Gastrocnemius medialis (tissue), 4 donors: ENCODE measurements around the gene PEAK1. TPM values are rescaled to one million over a fixed set of nuclear protein-coding genes. Genes with fewer than 3 reads are reported as not detected.
"Not testable (repeated sequence)": the region's sequence is repeated elsewhere in the genome, so short reads cannot be mapped to it uniquely, and the experiment has no call there.

Source experiments
- ATAC-seq, 2 donors: fragments of 150-250 bp; one replicate each; pipeline ENCODE4 v1.9.1; 2016
- DNase-seq, 2 donors: peaks; one replicate each; pipeline ENCODE4 v3.0.0-alpha.2; 2019
- H3K27ac ChIP-seq, 4 donors: fragments of 200-600 bp; sonication (generic); 1 replicate in 1 of 4; 2 replicates in 3 of 4; pipeline ENCODE4 v1.5.1; 2016 to 2018; ENCODE audit warnings: mild to moderate bottlenecking in 2 of 4, moderate library complexity in 1 of 4
- H3K27me3 ChIP-seq, 3 donors: fragments of 200-600 bp; sonication (generic) in 2 of 3; 1 replicate in 1 of 3; 2 replicates in 2 of 3; pipeline versions ENCODE4 v1.5.1 to v1.6.0; 2016 to 2019; ENCODE audit warnings: mild to moderate bottlenecking in 1 of 3, moderate library complexity in 1 of 3
- H3K36me3 ChIP-seq, 2 donors: fragments of 200-600 bp; sonication (generic) in 1 of 2; one replicate each; pipeline ENCODE4 v1.5.1; 2017 to 2018
- H3K4me1 ChIP-seq, 2 donors: fragments of 200-600 bp; sonication (generic) in 1 of 2; one replicate each; pipeline ENCODE4 v1.5.1; 2016 to 2017; ENCODE audit warnings: mild to moderate bottlenecking in 2 of 2
- H3K4me3 ChIP-seq, 4 donors: fragments of 200-600 bp; sonication (generic) in 3 of 4; 1 replicate in 1 of 4; 2 replicates in 3 of 4; pipeline ENCODE4 v1.5.1; 2016 to 2019; ENCODE audit warnings: mild to moderate bottlenecking in 2 of 4
- H3K9me3 ChIP-seq, 3 donors: fragments of 200-600 bp; sonication (generic) in 2 of 3; 1 replicate in 1 of 3; 2 replicates in 2 of 3; pipeline ENCODE4 v1.5.1; 2016 to 2019
- POLR2A ChIP-seq, 2 donors: fragments of 450-650 bp; IDR thresholded peaks; one replicate each; pipeline ENCODE4 v1.6.1; 2017; ENCODE audit warnings: antibody characterized with exemption in 2 of 2, mild to moderate bottlenecking in 2 of 2, moderate library complexity in 2 of 2
- in situ Hi-C, 4 donors: fragments of 200-750 bp; cut with MboI; loops; one replicate each; pipeline versions ENCODE4 v1.15.0 to v1.8.0; 2017; ENCODE audit warnings: low sequenced_read_pairs in 4 of 4
- intact Hi-C: fragments of 100-400 bp; cut with DNase I; formaldehyde crosslinking; loops from one replicate; pipeline ENCODE4 v1.15.1; 2023; ENCODE audit warnings: low total_unique reads
- total RNA-seq, 4 donors: library from RNA; depleted of rRNA; stranded (reverse); fragments of >200 nt; gene quantifications; one replicate each; pipeline versions ENCODE4 v1.1.0 to v1.2.3, GENCODE V29; 2016
- TF ChIP-seq, protein P1 (sequence below), 5 experiments: fragments of 450-650 bp in 3 of 5; fragments of 200-600 bp in 2 of 5; sonication (generic) in 2 of 5; IDR thresholded peaks in 4 of 5; conservative IDR thresholded peaks in 1 of 5; 1 replicate in 4 of 5; 2 replicates in 1 of 5; pipeline ENCODE4 v1.5.1; 2016 to 2019; ENCODE audit warnings: antibody characterized with exemption in 5 of 5, mild to moderate bottlenecking in 3 of 5, moderate library complexity in 3 of 5

PEAK1 gene
- total RNA-seq, 4 donors from 2014 or later = 17.8 to 21.9 (median 20.8) TPM

DNA sequence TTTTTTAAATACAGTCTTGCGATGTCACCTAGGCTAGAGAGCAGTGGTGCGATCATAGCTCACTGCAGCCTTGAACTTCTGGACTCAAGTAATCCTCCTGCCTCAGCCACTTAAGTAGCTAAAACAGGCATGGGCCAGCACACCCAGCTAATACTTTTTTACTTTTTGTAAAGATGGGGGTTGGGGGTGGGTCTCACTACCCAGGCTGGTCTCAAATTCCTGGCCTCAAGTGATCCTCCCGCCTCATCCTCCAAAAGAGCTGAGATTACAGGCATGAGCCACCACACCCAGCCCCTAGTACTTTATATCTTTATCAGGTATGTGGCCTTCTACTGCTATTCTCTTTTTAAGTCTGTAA lies 8.3 kb downstream of the PEAK1 start:
- Histone ChIP-seq H3K27ac (no peak overlapping the region), H3K9me3 (no peaks in the 10 kb centered on the region), H3K27me3 (no peaks in the 10 kb centered on the region), H3K36me3 (no peaks in the 10 kb centered on the region), H3K4me3 (no peak overlapping the region), H3K4me1 (peaks cover 39 to 45% of the 10 kb centered on the region in 2 donors)
- TF ChIP-seq, protein P1, sequence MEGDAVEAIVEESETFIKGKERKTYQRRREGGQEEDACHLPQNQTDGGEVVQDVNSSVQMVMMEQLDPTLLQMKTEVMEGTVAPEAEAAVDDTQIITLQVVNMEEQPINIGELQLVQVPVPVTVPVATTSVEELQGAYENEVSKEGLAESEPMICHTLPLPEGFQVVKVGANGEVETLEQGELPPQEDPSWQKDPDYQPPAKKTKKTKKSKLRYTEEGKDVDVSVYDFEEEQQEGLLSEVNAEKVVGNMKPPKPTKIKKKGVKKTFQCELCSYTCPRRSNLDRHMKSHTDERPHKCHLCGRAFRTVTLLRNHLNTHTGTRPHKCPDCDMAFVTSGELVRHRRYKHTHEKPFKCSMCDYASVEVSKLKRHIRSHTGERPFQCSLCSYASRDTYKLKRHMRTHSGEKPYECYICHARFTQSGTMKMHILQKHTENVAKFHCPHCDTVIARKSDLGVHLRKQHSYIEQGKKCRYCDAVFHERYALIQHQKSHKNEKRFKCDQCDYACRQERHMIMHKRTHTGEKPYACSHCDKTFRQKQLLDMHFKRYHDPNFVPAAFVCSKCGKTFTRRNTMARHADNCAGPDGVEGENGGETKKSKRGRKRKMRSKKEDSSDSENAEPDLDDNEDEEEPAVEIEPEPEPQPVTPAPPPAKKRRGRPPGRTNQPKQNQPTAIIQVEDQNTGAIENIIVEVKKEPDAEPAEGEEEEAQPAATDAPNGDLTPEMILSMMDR (IDR thresholded peaks at IDR 0.05 in 4 of 5, conservative IDR thresholded peaks at IDR 0.05 in 1 of 5) = no peak
- no peak for TF ChIP-seq POLR2A (IDR thresholded peaks at IDR 0.05)
- no peak for DNase-seq
- ATAC-seq = no peak
- intact Hi-C loops = no loop called here
- in situ Hi-C loops = no loop called here

DNA sequence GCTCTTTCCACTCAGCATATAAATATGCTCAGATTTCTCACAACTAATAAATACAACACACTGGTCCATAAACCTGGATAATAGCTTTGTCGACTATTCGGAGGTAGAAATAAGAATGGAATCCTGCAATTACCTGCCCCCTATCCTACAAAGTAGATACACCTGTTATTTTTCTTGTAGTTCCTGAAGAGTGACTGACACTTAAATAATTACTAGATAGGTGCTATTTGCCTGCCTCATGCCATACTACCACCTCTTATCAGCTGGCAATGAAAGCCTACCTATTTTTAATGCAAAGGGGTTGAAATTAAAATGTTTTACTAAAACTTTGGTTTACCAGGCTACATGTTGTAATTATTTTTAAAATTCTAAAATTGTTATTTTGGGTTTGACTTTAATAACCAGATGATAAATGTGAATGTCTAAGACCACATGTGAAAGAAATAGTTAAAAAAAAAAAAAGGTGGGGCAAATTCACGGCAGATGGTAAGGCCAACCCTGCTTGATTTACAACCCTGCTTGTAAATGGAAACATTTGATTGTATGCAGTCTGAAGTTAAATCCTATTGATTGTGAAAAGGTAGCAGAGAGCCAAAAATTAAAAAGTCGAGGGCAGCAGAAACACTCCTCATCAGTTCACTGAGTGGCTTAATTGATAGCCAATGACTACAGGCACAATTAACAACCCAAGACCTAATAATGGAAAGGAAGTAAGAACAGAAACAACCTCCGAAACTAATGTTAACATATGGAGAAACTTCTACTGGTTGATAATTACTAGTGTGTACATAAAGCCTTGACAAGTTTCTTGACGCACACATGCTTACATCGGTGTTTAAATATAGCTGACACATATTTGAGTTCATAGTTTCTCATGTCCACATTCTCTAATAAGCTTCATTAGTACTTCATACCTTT lies 8.9 kb downstream of the PEAK1 start:
- H3K9me3 ChIP-seq = no peaks in the 10 kb centered on the region
- H3K4me3 ChIP-seq = no peak overlapping the region
- intact Hi-C loops = no loop called here
- TF ChIP-seq, protein P1 (IDR thresholded peaks at IDR 0.05 in 4 of 5, conservative IDR thresholded peaks at IDR 0.05 in 1 of 5) = no peak
- no peak for TF ChIP-seq POLR2A (IDR thresholded peaks at IDR 0.05)
- DNase-seq (no peak), ATAC-seq (no peak)
- H3K27ac ChIP-seq = no peak overlapping the region
- H3K27me3 ChIP-seq = no peaks in the 10 kb centered on the region
- in situ Hi-C loops = no loop called here
- no peaks in the 10 kb centered on the region for H3K36me3 ChIP-seq
- peaks cover 33 to 39% of the 10 kb centered on the region in 2 donors for H3K4me1 ChIP-seq

DNA sequence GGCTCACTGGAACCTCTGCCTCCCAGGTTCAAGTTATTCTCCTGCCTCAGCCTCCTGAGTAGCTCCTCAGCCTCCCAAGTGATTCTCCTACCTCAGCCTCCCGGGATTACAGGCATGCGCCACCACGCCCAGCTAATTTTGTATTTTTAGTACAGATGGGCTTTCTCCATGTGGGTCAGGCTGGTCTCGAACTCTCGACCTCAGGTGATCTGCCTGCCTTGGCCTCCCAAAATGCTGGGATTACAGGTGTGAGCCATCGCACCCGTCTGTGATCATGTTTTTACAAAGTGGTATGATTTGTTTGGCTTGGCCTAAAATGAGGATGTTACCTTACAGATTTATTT lies 9.8 kb downstream of the PEAK1 start:
- H3K27ac ChIP-seq, H3K36me3 ChIP-seq, ATAC-seq, in situ Hi-C loops, intact Hi-C loops, H3K4me3 ChIP-seq, H3K9me3 ChIP-seq, H3K27me3 ChIP-seq, DNase-seq: not testable (repeated sequence)
- peaks cover 28 to 35% of the 10 kb centered on the region in 2 donors for H3K4me1 ChIP-seq

DNA sequence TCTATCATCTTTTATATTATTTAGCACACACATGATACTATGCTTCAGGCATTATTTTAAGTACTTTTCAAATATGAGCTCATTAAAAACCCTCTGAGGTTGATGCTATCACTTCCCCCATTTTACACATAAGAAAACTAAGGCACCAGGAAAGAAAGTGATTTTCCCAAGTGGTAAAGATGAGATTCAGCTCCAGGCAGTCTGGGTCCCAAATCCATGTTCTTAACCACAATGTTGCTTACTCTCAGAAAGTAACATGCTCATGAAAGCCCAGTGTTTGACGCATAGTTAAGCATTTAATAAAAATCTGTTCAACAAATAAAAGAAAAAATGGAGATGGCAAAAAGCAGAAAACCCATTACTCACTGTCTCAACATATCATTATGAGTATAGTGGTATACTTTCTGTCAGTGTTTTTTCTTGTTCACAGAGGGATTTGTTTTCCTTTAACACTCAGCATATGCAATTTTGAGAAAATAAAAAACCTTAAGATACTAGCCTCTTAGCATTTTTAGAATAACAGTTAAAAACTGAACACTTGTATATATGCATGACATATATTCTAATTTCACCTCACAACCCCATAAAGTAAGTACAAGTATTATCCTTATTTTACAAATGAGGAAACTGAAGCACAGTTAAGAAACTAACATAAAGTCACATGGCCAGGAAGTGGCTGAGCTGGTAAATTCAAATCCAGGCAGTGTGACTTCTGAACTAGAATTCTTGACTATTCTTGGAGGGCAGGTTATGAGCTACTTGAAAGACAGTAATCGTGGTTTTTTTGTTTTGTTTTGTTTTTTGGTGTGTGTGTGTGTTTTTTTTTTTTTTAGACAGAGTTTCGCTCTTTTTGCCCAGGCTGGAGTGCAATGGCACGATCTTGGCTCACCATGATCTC lies 10.4 kb downstream of the PEAK1 start:
- H3K36me3 ChIP-seq = no peaks in the 10 kb centered on the region
- intact Hi-C loops = no loop called here
- no peaks in the 10 kb centered on the region for H3K27me3 ChIP-seq
- ATAC-seq (no peak), DNase-seq (no peak)
- no peaks in the 10 kb centered on the region for H3K9me3 ChIP-seq
- H3K4me1 ChIP-seq = peaks cover 28 to 35% of the 10 kb centered on the region in 2 donors
- H3K27ac ChIP-seq = no peak overlapping the region
- in situ Hi-C loops = no loop called here
- H3K4me3 ChIP-seq = no peak overlapping the region
- no peak for TF ChIP-seq POLR2A (IDR thresholded peaks at IDR 0.05)
- TF ChIP-seq, protein P1 (IDR thresholded peaks at IDR 0.05 in 4 of 5, conservative IDR thresholded peaks at IDR 0.05 in 1 of 5) = no peak

DNA sequence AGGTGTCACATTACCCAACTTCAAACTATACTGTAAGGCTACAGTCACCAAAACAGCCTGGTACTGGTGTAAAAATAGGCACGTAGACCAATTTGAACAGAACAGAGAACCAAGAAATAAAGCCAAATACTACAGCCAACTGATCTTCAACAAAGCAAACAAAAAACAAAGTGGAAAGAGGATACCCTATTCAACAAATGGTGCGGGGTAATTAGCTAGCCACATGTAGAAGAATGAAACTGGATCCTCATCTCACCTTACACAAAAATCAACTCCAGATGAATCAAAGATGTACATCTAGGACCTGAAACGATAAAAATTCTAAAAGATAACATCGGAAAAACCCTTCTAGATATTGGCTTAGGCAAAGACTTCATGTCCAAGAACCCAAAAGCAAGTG lies 13.1 kb downstream of the PEAK1 start:
- DNase-seq (no peak), ATAC-seq (no peak)
- intact Hi-C loops (no loop called here), in situ Hi-C loops (no loop called here)
- Histone ChIP-seq H3K4me1 (peaks cover 13 to 22% of the 10 kb centered on the region in 2 donors), H3K9me3 (no peaks in the 10 kb centered on the region), H3K27me3 (no peaks in the 10 kb centered on the region), H3K27ac (no peak overlapping the region), H3K36me3 (no peaks in the 10 kb centered on the region), H3K4me3 (no peak overlapping the region)
- TF ChIP-seq, protein P1 (IDR thresholded peaks at IDR 0.05 in 4 of 5, conservative IDR thresholded peaks at IDR 0.05 in 1 of 5) = no peak
- TF ChIP-seq POLR2A (IDR thresholded peaks at IDR 0.05) = no peak

DNA sequence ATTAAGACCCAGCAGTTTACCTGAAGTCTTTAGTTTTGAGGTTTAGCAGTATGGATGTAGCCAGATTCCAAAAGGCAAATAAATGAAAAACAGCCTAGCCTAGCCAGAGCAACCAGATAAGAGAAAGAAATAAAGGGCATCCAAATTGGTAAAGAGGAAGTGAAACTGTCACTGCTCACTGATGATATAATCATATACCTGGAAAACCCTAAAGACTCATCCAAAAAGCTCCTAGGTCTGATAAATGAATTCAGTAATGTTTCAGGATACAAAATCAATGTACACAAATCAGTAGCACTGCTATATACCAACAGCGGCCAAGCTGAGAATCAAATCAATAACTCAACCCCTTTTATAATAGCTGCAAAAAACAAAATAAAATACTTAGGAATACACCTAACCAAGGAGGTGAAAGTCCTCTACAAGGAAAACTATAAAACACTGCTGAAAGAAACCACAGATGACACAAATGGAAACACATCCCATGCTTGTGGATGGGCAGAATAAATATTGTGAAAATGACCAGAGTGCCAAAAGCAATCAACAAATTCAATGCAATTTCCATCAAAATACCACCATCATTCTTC lies 13.6 kb downstream of the PEAK1 start:
- H3K27me3 ChIP-seq, DNase-seq, intact Hi-C loops, ATAC-seq, H3K27ac ChIP-seq, in situ Hi-C loops, H3K36me3 ChIP-seq, H3K4me3 ChIP-seq, H3K9me3 ChIP-seq: not testable (repeated sequence)
- H3K4me1 ChIP-seq = peaks cover 13 to 16% of the 10 kb centered on the region in 2 donors
